ENCODE results near the gene FAT1. TPM values are rescaled to one million over a fixed set of nuclear protein-coding genes. Genes with fewer than 3 reads are reported as not detected.

FAT1 gene
- total RNA-seq, 3 donors from 2014 or later: 0.45 to 0.90 (median 0.73) TPM

DNA sequence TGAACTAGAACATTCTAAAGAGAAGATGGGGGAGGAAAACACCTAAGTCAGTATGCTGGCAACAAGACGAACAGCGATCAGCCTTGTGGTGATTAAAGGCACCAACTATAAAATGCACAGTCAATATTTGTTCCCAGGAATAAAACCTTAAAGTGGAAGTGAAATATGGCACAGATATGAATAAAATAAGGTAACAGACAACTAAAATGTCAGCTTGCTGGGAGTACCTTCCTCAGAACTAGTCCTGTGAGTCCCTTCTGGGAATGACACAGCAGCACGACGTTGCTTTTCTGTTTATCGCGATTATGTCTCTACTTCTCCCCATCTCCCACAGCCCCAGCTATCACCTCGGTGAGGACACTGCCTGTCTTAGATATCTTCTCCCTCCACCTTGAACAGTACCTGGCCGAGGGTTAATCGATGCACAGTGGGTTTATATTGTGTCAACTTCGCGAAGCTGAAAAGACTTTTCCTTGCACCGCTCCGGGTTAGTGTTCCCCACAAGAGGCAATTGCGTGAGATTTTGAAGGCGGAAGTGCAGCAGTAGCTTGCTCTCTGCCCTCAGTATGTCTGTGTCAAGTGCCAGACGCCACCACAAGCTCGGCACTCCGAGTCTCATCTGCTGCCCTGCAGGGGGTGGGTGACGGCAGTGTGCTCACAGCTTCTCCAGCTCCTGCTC, 185.7 kb downstream of the FAT1 start:
- Mint-ChIP-seq H3K4me3 (no peak overlapping the region), H3K4me1 (ENCODE audit: low read depth) (no peaks in the 10 kb centered on the region)
- ATAC-seq: no peak

More for the DNA sequence above, 185.7 kb downstream of the FAT1 start:
- Mint-ChIP-seq H3K27me3 (ENCODE audit: low read depth) (no peaks in the 10 kb centered on the region), H3K36me3 (ENCODE audit: insufficient read depth) (no peaks in the 10 kb centered on the region), H3K9me3 (peaks cover 4% of the 10 kb centered on the region)
- DNase-seq: no peak

Other genes starting within 250 kb of the FAT1 start
- gene MTNR1A, start 168.3 kb downstream of the FAT1 start, total RNA-seq: not detected